Fibroblast of lung (primary cell): ENCODE results near the gene AQP5. TPM values are rescaled to one million over a fixed set of nuclear protein-coding genes. Genes with fewer than 3 reads are reported as not detected.

Source experiments
- DNase-seq, 2 donors: peaks; one replicate each; pipeline versions ENCODE4 v3.0.0 to v3.0.0-alpha.2; 2010; ENCODE audit warnings: low read depth in 2 of 2
- H2AFZ ChIP-seq: 2 replicates; pipeline ENCODE4 v1.5.1; 2012; ENCODE audit warnings: low read length, control low read depth, inconsistent platforms
- H3K27ac ChIP-seq: 2 replicates; pipeline ENCODE4 v1.5.1; 2011; ENCODE audit warnings: low read length, control low read depth; ENCODE audit not compliant: insufficient read depth
- H3K27me3 ChIP-seq: 2 replicates; pipeline ENCODE4 v1.5.1; 2011; ENCODE audit warnings: mild to moderate bottlenecking, low read length; ENCODE audit not compliant: control insufficient read depth, insufficient read depth
- H3K36me3 ChIP-seq: 2 replicates; pipeline ENCODE4 v1.5.1; 2011; ENCODE audit warnings: low read length; ENCODE audit not compliant: control insufficient read depth, insufficient read depth
- H3K4me1 ChIP-seq: 2 replicates; pipeline ENCODE4 v1.5.1; 2011; ENCODE audit warnings: low read length; ENCODE audit not compliant: control insufficient read depth, insufficient read depth; ENCODE audit errors: extremely low read depth
- H3K4me2 ChIP-seq: 2 replicates; pipeline ENCODE4 v1.5.1; 2011; ENCODE audit warnings: low read length, control low read depth; ENCODE audit not compliant: insufficient read depth; ENCODE audit errors: extremely low read depth
- H3K4me3 ChIP-seq, 4 experiments: fragments of 200-600 bp in 1 of 4; sonication (generic) in 1 of 4; replicated peaks in 1 of 4; 2 replicates each; pipeline ENCODE4 v1.5.1; 2011 to 2016; ENCODE audit warnings: low read length in 4 of 4, low read depth in 3 of 4, mild to moderate bottlenecking in 3 of 4, control low read depth in 2 of 4, inconsistent platforms in 1 of 4, mixed read lengths in 1 of 4; ENCODE audit not compliant: insufficient read depth in 1 of 4; ENCODE audit errors: control extremely low read depth in 1 of 4
- H3K79me2 ChIP-seq: 2 replicates; pipeline ENCODE4 v1.5.1; 2012; ENCODE audit warnings: mild to moderate bottlenecking, low read length, inconsistent platforms; ENCODE audit not compliant: control insufficient read depth, insufficient read depth
- H3K9ac ChIP-seq: 2 replicates; pipeline ENCODE4 v1.5.1; 2011; ENCODE audit warnings: mild to moderate bottlenecking, low read length, control low read depth; ENCODE audit not compliant: insufficient read depth
- H3K9me3 ChIP-seq: 2 replicates; pipeline ENCODE4 v1.5.1; 2012; ENCODE audit warnings: low read depth, low read length; ENCODE audit not compliant: control insufficient read depth, insufficient read depth
- H4K20me1 ChIP-seq: 2 replicates; pipeline ENCODE4 v1.5.1; 2011; ENCODE audit warnings: low read length; ENCODE audit not compliant: control insufficient read depth, insufficient read depth; ENCODE audit errors: extremely low read depth
- CTCF ChIP-seq, 2 donors: IDR thresholded peaks in 1 of 2; conservative IDR thresholded peaks in 1 of 2; 1 replicate in 1 of 2; 2 replicates in 1 of 2; pipeline ENCODE4 v1.5.1; 2011 to 2012; ENCODE audit warnings: low read length in 2 of 2, control low read depth in 1 of 2, inconsistent platforms in 1 of 2, low read depth in 1 of 2, mild to moderate bottlenecking in 1 of 2
- EZH2 ChIP-seq: IDR thresholded peaks from 2 replicates; pipeline ENCODE4 v1.5.1; 2012; ENCODE audit warnings: low read length, control low read depth, mild to moderate bottlenecking; ENCODE audit errors: missing control alignments
- polyA plus RNA-seq, 2 donors: library from polyadenylated mRNA; depleted of rRNA in 1 of 2; stranded (reverse) in 1 of 2; unstranded in 1 of 2; fragments of >200 nt; gene quantifications; 2 replicates each; pipeline ENCODE4 v1.2.1, GENCODE V29; 2011 to 2012; ENCODE audit warnings: missing spikeins in 1 of 2
- total RNA-seq: library from RNA; depleted of rRNA; stranded (reverse); fragments of >200 nt; gene quantifications from 2 replicates; pipeline ENCODE4 v1.2.1, GENCODE V29; 2014

AQP5 gene
- total and polyA plus RNA-seq, 2 donors (not counting 1 experiment from before 2014, with no cell fraction given) = not detected

GRCh38 chr12:49979016-49979586, 17.4 kb downstream of the AQP5 start:
- Histone ChIP-seq H3K27ac (no peak overlapping the region), H4K20me1 (no peaks in the 10 kb centered on the region), H3K4me2 (no peak overlapping the region), H3K79me2 (no peaks in the 10 kb centered on the region), H3K9me3 (no peaks in the 10 kb centered on the region), H2AFZ (no peak overlapping the region), H3K4me3 (no peak overlapping the region), H3K4me1 (peaks cover 9% of the 10 kb centered on the region), H3K9ac (no peak overlapping the region), H3K36me3 (no peaks in the 10 kb centered on the region), H3K27me3 (no peaks in the 10 kb centered on the region)
- no peak for DNase-seq
- TF ChIP-seq CTCF (conservative IDR thresholded peaks at IDR 0.05 in 1 of 2, IDR thresholded peaks at IDR 0.05 in 1 of 2; ENCODE audit: low read depth in 1 of 2, low read length in 2 of 2) (no peak), EZH2 (no peak)

GRCh38 chr12:49979791-49980190, 18.1 kb downstream of the AQP5 start:
- Histone ChIP-seq H3K36me3 (no peaks in the 10 kb centered on the region), H3K4me1 (peaks cover 11% of the 10 kb centered on the region), H3K79me2 (no peaks in the 10 kb centered on the region), H3K4me3 (no peak overlapping the region), H3K27me3 (no peaks in the 10 kb centered on the region), H4K20me1 (no peaks in the 10 kb centered on the region), H3K9ac (no peak overlapping the region), H3K27ac (no peak overlapping the region), H3K9me3 (no peaks in the 10 kb centered on the region), H2AFZ (no peak overlapping the region), H3K4me2 (no peak overlapping the region)
- TF ChIP-seq EZH2 (no peak), CTCF (conservative IDR thresholded peaks at IDR 0.05 in 1 of 2, IDR thresholded peaks at IDR 0.05 in 1 of 2; ENCODE audit: low read depth in 1 of 2, low read length in 2 of 2) (no peak)
- no peak for DNase-seq

- peaks cover 11% of the 10 kb centered on the region for H3K4me1 ChIP-seq
- H3K4me3 ChIP-seq = no peak overlapping the region
- H3K27me3 ChIP-seq = no peaks in the 10 kb centered on the region
- no peak overlapping the region for H3K27ac ChIP-seq
- no peak overlapping the region for H3K4me2 ChIP-seq
- H3K9ac ChIP-seq = no peak overlapping the region
- H2AFZ ChIP-seq = no peak overlapping the region
- no peak for DNase-seq
- H3K36me3 ChIP-seq = no peaks in the 10 kb centered on the region
- no peaks in the 10 kb centered on the region for H4K20me1 ChIP-seq
- TF ChIP-seq EZH2 (no peak), CTCF (conservative IDR thresholded peaks at IDR 0.05 in 1 of 2, IDR thresholded peaks at IDR 0.05 in 1 of 2; ENCODE audit: low read depth in 1 of 2, low read length in 2 of 2) (no peak)
- no peaks in the 10 kb centered on the region for H3K9me3 ChIP-seq
- H3K79me2 ChIP-seq = no peaks in the 10 kb centered on the region
Observed at GRCh38 chr12:49980501-49981349, 19.1 kb downstream of the AQP5 start.
